Pulmonary artery endothelial cell (primary cell): ENCODE measurements around the gene KANSL1. TPM values are rescaled to one million over a fixed set of nuclear protein-coding genes. Genes with fewer than 3 reads are reported as not detected.

ENCODE experiments used
- DNase-seq: peaks from one replicate; pipeline ENCODE4 v3.0.0-alpha.2; 2011; ENCODE audit warnings: low read depth, low spot score
- total RNA-seq: library from RNA; depleted of rRNA; stranded (reverse); fragments of >200 nt; gene quantifications from 2 replicates; pipeline ENCODE4 v1.2.3, GENCODE V29; 2014

KANSL1 gene
- total RNA-seq, 1 donor from 2014 or later, result 48.3 TPM

GRCh38 chr17:46080118-46081017, 112.9 kb downstream of the KANSL1 start:
- DNase-seq, result no peak

- no peak for DNase-seq
These were observed 114.6 kb downstream of the KANSL1 start for GRCh38 chr17:46078675-46079074.

- no peak for DNase-seq
These were observed 118.7 kb downstream of the KANSL1 start for GRCh38 chr17:46074540-46074939.

GRCh38 chr17:46072998-46073397, 120.2 kb downstream of the KANSL1 start:
- DNase-seq, result no peak

- no peak for DNase-seq
These were observed 121.4 kb downstream of the KANSL1 start for GRCh38 chr17:46071796-46072195.

GRCh38 chr17:46064460-46064859, 128.8 kb downstream of the KANSL1 start:
- DNase-seq, result no peak

GRCh38 chr17:46063241-46063640, 130.0 kb downstream of the KANSL1 start:
- no peak for DNase-seq

GRCh38 chr17:46061435-46061834, 131.8 kb downstream of the KANSL1 start:
- no peak for DNase-seq

- DNase-seq, result no peak
These were observed 132.8 kb downstream of the KANSL1 start for GRCh38 chr17:46060461-46060860.

- DNase-seq, result no peak
These were observed 133.7 kb downstream of the KANSL1 start for GRCh38 chr17:46059486-46059885.

- peak; percentile 15 for DNase-seq
These were observed 135.9 kb downstream of the KANSL1 start for GRCh38 chr17:46057366-46057765.

GRCh38 chr17:46056800-46057304, 136.4 kb downstream of the KANSL1 start:
- peak; percentile 43 for DNase-seq

- DNase-seq, result no peak
These were observed 139.2 kb downstream of the KANSL1 start for GRCh38 chr17:46053911-46054534.

- DNase-seq, result no peak
These were observed 143.6 kb downstream of the KANSL1 start for GRCh38 chr17:46049656-46050055.

- no peak for DNase-seq
These were observed 145.4 kb downstream of the KANSL1 start for GRCh38 chr17:46047856-46048255.

- no peak for DNase-seq
These were observed 145.8 kb downstream of the KANSL1 start for GRCh38 chr17:46047398-46047797.

- DNase-seq, result peak; percentile 20
These were observed 146.3 kb downstream of the KANSL1 start for GRCh38 chr17:46046957-46047356.

GRCh38 chr17:46045639-46046038, 147.6 kb downstream of the KANSL1 start:
- no peak for DNase-seq

GRCh38 chr17:46044989-46045388, 148.2 kb downstream of the KANSL1 start:
- DNase-seq, result no peak

- DNase-seq, result peak; percentile 76
These were observed 148.8 kb downstream of the KANSL1 start for GRCh38 chr17:46044286-46044928.

GRCh38 chr17:46043606-46044005, 149.6 kb downstream of the KANSL1 start:
- DNase-seq, result no peak

- DNase-seq, result no peak
These were observed 150.3 kb downstream of the KANSL1 start for GRCh38 chr17:46042925-46043324.
